ENCODE results near the gene CHD3.
"Not testable (repeated sequence)": the region's sequence is repeated elsewhere in the genome, so short reads cannot be mapped to it uniquely, and the experiment has no call there.

The CHD3 gene

DNA sequence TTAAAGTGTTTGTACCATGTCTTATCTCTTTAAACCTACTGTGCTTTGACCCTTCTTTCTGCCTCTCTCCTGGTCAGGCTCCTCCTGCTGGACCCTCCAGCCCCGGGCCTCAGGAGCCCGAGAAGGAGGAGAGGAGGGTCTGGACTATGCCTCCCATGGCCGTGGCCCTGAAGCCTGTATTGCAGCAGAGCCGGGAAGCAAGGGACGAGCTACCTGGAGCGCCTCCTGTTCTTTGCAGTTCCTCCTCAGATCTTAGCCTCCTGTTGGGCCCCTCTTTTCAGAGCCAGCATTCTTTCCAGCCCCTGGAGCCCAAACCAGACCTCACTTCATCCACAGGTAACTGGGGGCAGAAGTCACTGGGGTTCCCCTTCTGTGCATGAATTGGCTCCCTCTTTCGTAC, 57.1 kb downstream of the CHD3 start:
- Histone ChIP-seq H3K4me1 (ENCODE audit: control insufficient read depth, low read depth, low read length) (no peaks in the 10 kb centered on the region), H3K79me1 (ENCODE audit: low read length) (no peaks in the 10 kb centered on the region), H2AK5ac (ENCODE audit: low read length) (no peak overlapping the region), H3K56ac (ENCODE audit: low read length) (no peak overlapping the region), H3K4me2 (ENCODE audit: low read length) (no peak overlapping the region), H3K9ac (ENCODE audit: low read length) (no peak overlapping the region), H3K4me3 (ENCODE audit: low read length) (no peak overlapping the region), H3K36me3 (ENCODE audit: control insufficient read depth, insufficient read depth, low read length) (peaks cover 24% of the 10 kb centered on the region), H4K8ac (ENCODE audit: low read depth, low read length) (no peak overlapping the region), H3K27ac (ENCODE audit: low read depth, low read length) (no peak overlapping the region), H3K4ac (ENCODE audit: low read depth, low read length) (no peak overlapping the region), H3K18ac (ENCODE audit: low read length) (no peak overlapping the region), H2BK120ac (ENCODE audit: low read depth, low read length) (no peak overlapping the region), H2BK15ac (replicated peaks; ENCODE audit: low read depth) (no peak overlapping the region), H3K79me2 (ENCODE audit: control insufficient read depth, insufficient read depth, low read length) (no peaks in the 10 kb centered on the region), H4K5ac (ENCODE audit: low read length) (no peak overlapping the region), H3K27me3 (ENCODE audit: insufficient read depth, low read length, poor library complexity) (no peaks in the 10 kb centered on the region), H2BK5ac (ENCODE audit: low read length) (no peak overlapping the region), H3K23ac (ENCODE audit: low read length) (no peak overlapping the region)
- no CpG with 5 or more reads among the region's 7 CpGs for WGBS (ENCODE audit: extremely low coverage, insufficient coverage, low lambda C conversion rate)
- DNase-seq: no peak

DNA sequence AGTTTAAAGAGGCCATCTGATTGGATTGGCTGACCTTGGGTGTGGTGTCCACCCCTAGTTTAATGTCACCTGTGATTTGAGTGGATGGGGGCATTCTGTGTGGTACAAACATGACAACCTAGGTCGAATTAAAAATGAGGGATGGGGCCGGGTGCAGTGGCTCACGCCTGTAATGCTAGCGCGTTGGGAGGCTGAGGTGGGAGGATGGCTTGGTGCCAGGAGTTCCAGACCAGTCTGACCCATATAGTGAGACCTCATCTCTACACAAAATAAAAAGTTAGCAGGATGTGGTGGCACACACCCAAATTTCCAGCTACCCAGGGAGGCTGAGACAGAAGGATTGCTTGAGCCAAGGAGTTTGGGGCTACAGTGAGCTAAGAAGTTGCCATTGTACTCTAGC, 57.9 kb downstream of the CHD3 start:
- Histone ChIP-seq H3K79me1 (ENCODE audit: low read length) (no peaks in the 10 kb centered on the region), H3K4me1 (ENCODE audit: control insufficient read depth, low read depth, low read length) (no peaks in the 10 kb centered on the region), H3K4ac (ENCODE audit: low read depth, low read length) (no peak overlapping the region), H3K56ac (ENCODE audit: low read length) (no peak overlapping the region), H2AK5ac (ENCODE audit: low read length) (no peak overlapping the region), H3K4me2 (ENCODE audit: low read length) (no peak overlapping the region), H3K18ac (ENCODE audit: low read length) (no peak overlapping the region), H3K79me2 (ENCODE audit: control insufficient read depth, insufficient read depth, low read length) (no peaks in the 10 kb centered on the region), H3K36me3 (ENCODE audit: control insufficient read depth, insufficient read depth, low read length) (peaks cover 22% of the 10 kb centered on the region), H3K9ac (ENCODE audit: low read length) (no peak overlapping the region), H3K27ac (ENCODE audit: low read depth, low read length) (no peak overlapping the region), H2BK120ac (ENCODE audit: low read depth, low read length) (no peak overlapping the region), H4K5ac (ENCODE audit: low read length) (no peak overlapping the region), H4K8ac (ENCODE audit: low read depth, low read length) (no peak overlapping the region), H3K23ac (ENCODE audit: low read length) (no peak overlapping the region), H3K4me3 (ENCODE audit: low read length) (no peak overlapping the region), H2BK5ac (ENCODE audit: low read length) (no peak overlapping the region), H3K27me3 (ENCODE audit: insufficient read depth, low read length, poor library complexity) (no peaks in the 10 kb centered on the region), H2BK15ac (replicated peaks; ENCODE audit: low read depth) (no peak overlapping the region)
- no CpG with 5 or more reads among the region's 5 CpGs for WGBS (ENCODE audit: extremely low coverage, insufficient coverage, low lambda C conversion rate)
- DNase-seq: no peak

DNA sequence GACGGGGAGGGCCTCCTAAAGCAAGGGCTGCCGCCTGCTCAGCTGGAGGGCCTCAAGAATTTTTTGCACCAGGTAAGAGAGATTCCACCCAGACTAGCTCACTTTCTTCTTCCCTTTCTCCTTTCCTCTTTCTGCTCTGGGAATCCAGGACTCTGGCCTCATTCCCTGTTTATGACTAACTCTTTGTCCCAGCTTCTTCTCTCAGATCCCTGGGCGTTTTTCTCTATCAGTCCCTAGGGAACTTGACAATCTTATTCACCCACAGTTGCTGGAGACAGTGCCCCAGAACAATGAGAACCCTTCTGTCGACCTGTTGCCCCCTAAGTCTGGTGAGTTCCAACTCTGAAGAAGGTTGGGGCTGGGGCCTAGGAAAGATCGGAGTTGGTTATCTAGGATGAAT, 59.1 kb downstream of the CHD3 start:
- peaks cover 22% of the 10 kb centered on the region for H3K36me3 ChIP-seq (ENCODE audit: control insufficient read depth, insufficient read depth, low read length)

DNA sequence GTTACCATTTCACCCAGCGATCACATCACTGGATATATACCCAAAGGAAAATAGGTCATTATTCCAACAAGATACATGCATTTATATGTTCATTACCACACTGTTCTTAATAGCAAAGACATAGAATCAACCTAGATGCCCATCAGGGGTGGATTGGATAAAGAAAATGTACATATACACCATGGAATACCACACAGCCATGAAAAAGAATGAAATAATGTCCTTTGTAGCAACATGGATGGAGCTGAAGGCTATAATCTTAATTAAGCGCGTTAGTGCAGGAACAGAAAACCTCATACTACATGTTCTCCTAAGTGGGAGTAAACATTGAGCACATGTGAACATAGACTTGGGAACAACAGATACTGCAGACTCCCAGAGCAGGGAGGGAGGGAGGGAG, 62.0 kb downstream of the CHD3 start:
- Histone ChIP-seq H3K79me2 (ENCODE audit: control insufficient read depth, insufficient read depth, low read length) (no peaks in the 10 kb centered on the region), H2BK15ac (replicated peaks; ENCODE audit: low read depth) (no peak overlapping the region), H3K9ac (ENCODE audit: low read length) (no peak overlapping the region), H2AK5ac (ENCODE audit: low read length) (no peak overlapping the region), H3K36me3 (ENCODE audit: control insufficient read depth, insufficient read depth, low read length) (peaks cover 14% of the 10 kb centered on the region), H3K4me1 (ENCODE audit: control insufficient read depth, low read depth, low read length) (no peaks in the 10 kb centered on the region), H4K5ac (ENCODE audit: low read length) (no peak overlapping the region), H3K79me1 (ENCODE audit: low read length) (no peaks in the 10 kb centered on the region), H3K27ac (ENCODE audit: low read depth, low read length) (no peak overlapping the region), H2BK5ac (ENCODE audit: low read length) (no peak overlapping the region), H3K56ac (ENCODE audit: low read length) (no peak overlapping the region), H3K23ac (ENCODE audit: low read length) (no peak overlapping the region), H3K4me3 (ENCODE audit: low read length) (no peak overlapping the region), H3K27me3 (ENCODE audit: insufficient read depth, low read length, poor library complexity) (no peaks in the 10 kb centered on the region), H2BK120ac (ENCODE audit: low read depth, low read length) (no peak overlapping the region), H4K8ac (ENCODE audit: low read depth, low read length) (no peak overlapping the region), H3K18ac (ENCODE audit: low read length) (no peak overlapping the region), H3K4ac (ENCODE audit: low read depth, low read length) (no peak overlapping the region), H3K4me2 (ENCODE audit: low read length) (no peak overlapping the region)
- WGBS (ENCODE audit: extremely low coverage, insufficient coverage, low lambda C conversion rate): no CpG with 5 or more reads among the region's 3 CpGs
- DNase-seq: no peak

More for the DNA sequence above, 59.1 kb downstream of the CHD3 start:
- no peak overlapping the region for H3K56ac ChIP-seq (ENCODE audit: low read length)
- H3K27ac ChIP-seq (ENCODE audit: low read depth, low read length): no peak overlapping the region
- no peaks in the 10 kb centered on the region for H3K79me2 ChIP-seq (ENCODE audit: control insufficient read depth, insufficient read depth, low read length)
- H4K8ac ChIP-seq (ENCODE audit: low read depth, low read length): no peak overlapping the region
- no peak for DNase-seq
- H3K79me1 ChIP-seq (ENCODE audit: low read length): no peaks in the 10 kb centered on the region
- no peak overlapping the region for H3K4me3 ChIP-seq (ENCODE audit: low read length)
- no peak overlapping the region for H3K4ac ChIP-seq (ENCODE audit: low read depth, low read length)
- H3K4me1 ChIP-seq (ENCODE audit: control insufficient read depth, low read depth, low read length): no peaks in the 10 kb centered on the region
- no peak overlapping the region for H2BK15ac ChIP-seq (replicated peaks; ENCODE audit: low read depth)
- no peak overlapping the region for H3K4me2 ChIP-seq (ENCODE audit: low read length)
- H3K9ac ChIP-seq (ENCODE audit: low read length): no peak overlapping the region
- H4K5ac ChIP-seq (ENCODE audit: low read length): no peak overlapping the region
- H3K18ac ChIP-seq (ENCODE audit: low read length): no peak overlapping the region
- no peak overlapping the region for H3K23ac ChIP-seq (ENCODE audit: low read length)
- no CpG with 5 or more reads among the region's 5 CpGs for WGBS (ENCODE audit: extremely low coverage, insufficient coverage, low lambda C conversion rate)
- H2BK5ac ChIP-seq (ENCODE audit: low read length): no peak overlapping the region
- no peak overlapping the region for H2BK120ac ChIP-seq (ENCODE audit: low read depth, low read length)
- H3K27me3 ChIP-seq (ENCODE audit: insufficient read depth, low read length, poor library complexity): no peaks in the 10 kb centered on the region
- no peak overlapping the region for H2AK5ac ChIP-seq (ENCODE audit: low read length)

GRCh38 chr17:7951143-7951792, 62.7 kb downstream of the CHD3 start:
- Histone ChIP-seq H2AK5ac (ENCODE audit: low read length) (no peak overlapping the region), H3K4ac (ENCODE audit: low read depth, low read length) (no peak overlapping the region), H3K23ac (ENCODE audit: low read length) (no peak overlapping the region), H2BK5ac (ENCODE audit: low read length) (no peak overlapping the region), H3K79me1 (ENCODE audit: low read length) (no peaks in the 10 kb centered on the region), H4K5ac (ENCODE audit: low read length) (no peak overlapping the region), H3K9ac (ENCODE audit: low read length) (no peak overlapping the region), H3K4me2 (ENCODE audit: low read length) (no peak overlapping the region), H3K18ac (ENCODE audit: low read length) (no peak overlapping the region), H3K4me1 (ENCODE audit: control insufficient read depth, low read depth, low read length) (no peaks in the 10 kb centered on the region), H2BK15ac (replicated peaks; ENCODE audit: low read depth) (no peak overlapping the region), H3K27ac (ENCODE audit: low read depth, low read length) (no peak overlapping the region), H2BK120ac (ENCODE audit: low read depth, low read length) (no peak overlapping the region), H3K36me3 (ENCODE audit: control insufficient read depth, insufficient read depth, low read length) (peaks cover 9% of the 10 kb centered on the region), H4K8ac (ENCODE audit: low read depth, low read length) (no peak overlapping the region), H3K56ac (ENCODE audit: low read length) (no peak overlapping the region), H3K79me2 (ENCODE audit: control insufficient read depth, insufficient read depth, low read length) (no peaks in the 10 kb centered on the region), H3K4me3 (ENCODE audit: low read length) (no peak overlapping the region), H3K27me3 (ENCODE audit: insufficient read depth, low read length, poor library complexity) (no peaks in the 10 kb centered on the region)
- no peak for DNase-seq
- no CpG with 5 or more reads among the region's 5 CpGs for WGBS (ENCODE audit: extremely low coverage, insufficient coverage, low lambda C conversion rate)

DNA sequence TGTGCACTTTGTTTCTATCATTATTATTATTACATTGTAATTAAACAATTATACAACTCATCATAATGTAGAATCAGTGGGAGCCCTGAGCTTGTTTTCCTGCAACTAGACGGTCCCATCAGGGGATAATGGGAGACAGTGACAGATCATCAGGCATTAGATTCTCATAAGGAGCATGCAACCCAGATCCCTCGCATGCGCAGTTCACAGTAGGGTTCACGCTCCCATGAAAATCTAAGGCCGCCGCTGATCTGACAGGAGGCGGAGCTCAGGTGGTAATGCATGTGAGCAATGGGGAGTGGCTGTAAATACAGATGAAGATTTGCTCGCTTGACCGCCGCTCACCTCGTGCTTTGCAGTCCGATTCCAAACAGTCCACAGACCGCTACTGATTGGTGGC, 64.7 kb downstream of the CHD3 start:
- H4K8ac ChIP-seq (ENCODE audit: low read depth, low read length); H2BK5ac ChIP-seq (ENCODE audit: low read length); H3K9ac ChIP-seq (ENCODE audit: low read length); H3K4me1 ChIP-seq (ENCODE audit: control insufficient read depth, low read depth, low read length); H3K36me3 ChIP-seq (ENCODE audit: control insufficient read depth, insufficient read depth, low read length); H2AK5ac ChIP-seq (ENCODE audit: low read length); H4K5ac ChIP-seq (ENCODE audit: low read length); H3K4me2 ChIP-seq (ENCODE audit: low read length); H3K56ac ChIP-seq (ENCODE audit: low read length); DNase-seq; H3K79me2 ChIP-seq (ENCODE audit: control insufficient read depth, insufficient read depth, low read length); H3K79me1 ChIP-seq (ENCODE audit: low read length); H3K27ac ChIP-seq (ENCODE audit: low read depth, low read length); H3K18ac ChIP-seq (ENCODE audit: low read length); H3K4ac ChIP-seq (ENCODE audit: low read depth, low read length); H3K23ac ChIP-seq (ENCODE audit: low read length); H3K4me3 ChIP-seq (ENCODE audit: low read length); H2BK120ac ChIP-seq (ENCODE audit: low read depth, low read length); H2BK15ac ChIP-seq (replicated peaks; ENCODE audit: low read depth); H3K27me3 ChIP-seq (ENCODE audit: insufficient read depth, low read length, poor library complexity): not testable (repeated sequence)
- no CpG with 5 or more reads among the region's 13 CpGs for WGBS (ENCODE audit: extremely low coverage, insufficient coverage, low lambda C conversion rate)
